GM12878 (cell line): ENCODE measurements around the gene ODAD4. TPM values are rescaled to one million over a fixed set of nuclear protein-coding genes. Genes with fewer than 3 reads are reported as not detected.

Source experiments
- FOXK2 ChIP-seq: fragments of 450-650 bp; IDR thresholded peaks from 2 replicates; pipeline ENCODE4 v1.6.1; 2017; ENCODE audit warnings: mild to moderate bottlenecking, moderate library complexity
- FOXM1 ChIP-seq: IDR thresholded peaks from 2 replicates; pipeline ENCODE4 v1.6.1; 2012; ENCODE audit warnings: low read depth, mild to moderate bottlenecking, inconsistent platforms, low read length, moderate library complexity
- POLR2A ChIP-seq: IDR thresholded peaks from 2 replicates; pipeline ENCODE4 v1.6.1; 2011; ENCODE audit warnings: low read depth, mild to moderate bottlenecking, low read length
- RAD51 ChIP-seq: fragments of 450-650 bp; IDR thresholded peaks from 2 replicates; pipeline ENCODE4 v1.6.1; 2016; ENCODE audit warnings: moderate library complexity, mild to moderate bottlenecking, inconsistent platforms
- SMARCA5 ChIP-seq: fragments of 450-650 bp; IDR thresholded peaks from 2 replicates; pipeline ENCODE4 v1.6.1; 2017; ENCODE audit warnings: mild to moderate bottlenecking
- polyA plus RNA-seq, 11 experiments: library from polyadenylated mRNA; depleted of rRNA in 4 of 11; unstranded in 6 of 11; stranded (reverse) in 5 of 11; fragments of >200 nt; fragmentation: Nextera tagmentation in 4 of 11; fragmentation: Illumina TruSeq in 1 of 11; extraction: Ambion mirVana in 4 of 11; extraction: Trizol in 1 of 11; gene quantifications; 1 replicate in 1 of 11; 2 replicates in 10 of 11; pipeline versions ENCODE4 v1.2.1 to v1.2.3, GENCODE V29; 2011 to 2016; ENCODE audit warnings: inconsistent platforms in 2 of 11, missing spikeins in 2 of 11, low read depth in 1 of 11
- total RNA-seq, 4 experiments: library from RNA; depleted of rRNA in 3 of 4; stranded (reverse); fragments of >200 nt in 3 of 4; fragmentation: Illumina TruSeq in 1 of 4; extraction: Trizol in 1 of 4; gene quantifications; 2 replicates each; pipeline versions ENCODE4 v1.2.1 to v1.2.3, GENCODE V29; 2013 to 2021
- TF ChIP-seq, protein P1 (sequence below): fragments of 450-650 bp; IDR thresholded peaks from 2 replicates; pipeline ENCODE4 v1.6.1; 2016; ENCODE audit warnings: mild to moderate bottlenecking, moderate library complexity, borderline replicate concordance
- TF ChIP-seq, protein P2 (sequence below): fragments of 450-650 bp; IDR thresholded peaks from 2 replicates; pipeline ENCODE4 v1.6.1; 2017; ENCODE audit warnings: borderline replicate concordance
- TF ChIP-seq, protein P3 (sequence below), 3 experiments: IDR thresholded peaks in 2 of 3; conservative IDR thresholded peaks in 1 of 3; 2 replicates each; pipeline ENCODE4 v1.5.1; 2011; ENCODE audit warnings: low read depth in 3 of 3, low read length in 3 of 3, mild to moderate bottlenecking in 3 of 3, control low read depth in 2 of 3, moderate library complexity in 2 of 3, inconsistent platforms in 1 of 3, mixed read lengths in 1 of 3; ENCODE audit not compliant: control insufficient read depth in 2 of 3, insufficient read depth in 1 of 3; ENCODE audit errors: extremely low read depth in 1 of 3

The ODAD4 gene
- total and polyA plus RNA-seq, 10 of the 15 experiments (the other 5 are each of a cell fraction or from before 2014, with no cell fraction given): 0.10 to 0.73 (median 0.35) TPM

DNA sequence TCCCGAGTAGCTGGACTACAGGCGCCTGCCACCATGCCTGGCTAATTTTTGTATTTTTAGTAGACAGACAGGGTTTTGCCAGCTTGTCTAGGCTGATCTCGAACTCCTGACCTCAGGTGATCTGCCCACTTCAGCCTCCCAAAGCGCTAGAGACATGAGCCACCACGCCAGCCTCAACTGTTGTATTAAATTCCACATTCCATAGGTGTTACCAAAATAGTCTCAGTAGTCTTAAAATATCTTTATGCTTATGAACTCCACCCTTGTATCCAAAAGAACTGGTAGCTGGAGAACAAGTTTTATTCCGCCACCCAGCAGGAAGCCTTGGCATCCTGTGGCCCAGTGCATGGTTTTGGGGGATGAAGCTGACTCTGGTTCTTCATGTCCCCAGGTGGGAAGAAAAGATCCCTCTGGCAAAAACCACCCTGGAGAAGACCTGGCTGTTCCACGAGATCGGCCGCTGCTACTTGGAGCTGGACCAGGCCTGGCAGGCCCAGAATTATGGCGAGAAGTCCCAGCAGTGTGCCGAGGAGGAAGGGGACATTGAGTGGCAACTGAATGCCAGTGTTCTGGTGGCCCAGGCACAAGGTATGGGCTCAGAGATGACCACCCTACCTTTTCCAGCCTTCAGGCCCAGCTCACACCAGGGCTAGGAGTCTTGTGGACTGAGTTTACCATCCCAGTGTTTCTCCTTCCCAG, 18.5 kb downstream of the ODAD4 start (continued):
- TF ChIP-seq, protein P1, sequence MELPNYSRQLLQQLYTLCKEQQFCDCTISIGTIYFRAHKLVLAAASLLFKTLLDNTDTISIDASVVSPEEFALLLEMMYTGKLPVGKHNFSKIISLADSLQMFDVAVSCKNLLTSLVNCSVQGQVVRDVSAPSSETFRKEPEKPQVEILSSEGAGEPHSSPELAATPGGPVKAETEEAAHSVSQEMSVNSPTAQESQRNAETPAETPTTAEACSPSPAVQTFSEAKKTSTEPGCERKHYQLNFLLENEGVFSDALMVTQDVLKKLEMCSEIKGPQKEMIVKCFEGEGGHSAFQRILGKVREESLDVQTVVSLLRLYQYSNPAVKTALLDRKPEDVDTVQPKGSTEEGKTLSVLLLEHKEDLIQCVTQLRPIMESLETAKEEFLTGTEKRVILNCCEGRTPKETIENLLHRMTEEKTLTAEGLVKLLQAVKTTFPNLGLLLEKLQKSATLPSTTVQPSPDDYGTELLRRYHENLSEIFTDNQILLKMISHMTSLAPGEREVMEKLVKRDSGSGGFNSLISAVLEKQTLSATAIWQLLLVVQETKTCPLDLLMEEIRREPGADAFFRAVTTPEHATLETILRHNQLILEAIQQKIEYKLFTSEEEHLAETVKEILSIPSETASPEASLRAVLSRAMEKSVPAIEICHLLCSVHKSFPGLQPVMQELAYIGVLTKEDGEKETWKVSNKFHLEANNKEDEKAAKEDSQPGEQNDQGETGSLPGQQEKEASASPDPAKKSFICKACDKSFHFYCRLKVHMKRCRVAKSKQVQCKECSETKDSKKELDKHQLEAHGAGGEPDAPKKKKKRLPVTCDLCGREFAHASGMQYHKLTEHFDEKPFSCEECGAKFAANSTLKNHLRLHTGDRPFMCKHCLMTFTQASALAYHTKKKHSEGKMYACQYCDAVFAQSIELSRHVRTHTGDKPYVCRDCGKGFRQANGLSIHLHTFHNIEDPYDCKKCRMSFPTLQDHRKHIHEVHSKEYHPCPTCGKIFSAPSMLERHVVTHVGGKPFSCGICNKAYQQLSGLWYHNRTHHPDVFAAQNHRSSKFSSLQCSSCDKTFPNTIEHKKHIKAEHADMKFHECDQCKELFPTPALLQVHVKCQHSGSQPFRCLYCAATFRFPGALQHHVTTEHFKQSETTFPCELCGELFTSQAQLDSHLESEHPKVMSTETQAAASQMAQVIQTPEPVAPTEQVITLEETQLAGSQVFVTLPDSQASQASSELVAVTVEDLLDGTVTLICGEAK: no peak
- TF ChIP-seq FOXM1: no peak
- no peak for TF ChIP-seq SMARCA5
- no peak for TF ChIP-seq POLR2A
- TF ChIP-seq FOXK2: no peak
- TF ChIP-seq, protein P2, sequence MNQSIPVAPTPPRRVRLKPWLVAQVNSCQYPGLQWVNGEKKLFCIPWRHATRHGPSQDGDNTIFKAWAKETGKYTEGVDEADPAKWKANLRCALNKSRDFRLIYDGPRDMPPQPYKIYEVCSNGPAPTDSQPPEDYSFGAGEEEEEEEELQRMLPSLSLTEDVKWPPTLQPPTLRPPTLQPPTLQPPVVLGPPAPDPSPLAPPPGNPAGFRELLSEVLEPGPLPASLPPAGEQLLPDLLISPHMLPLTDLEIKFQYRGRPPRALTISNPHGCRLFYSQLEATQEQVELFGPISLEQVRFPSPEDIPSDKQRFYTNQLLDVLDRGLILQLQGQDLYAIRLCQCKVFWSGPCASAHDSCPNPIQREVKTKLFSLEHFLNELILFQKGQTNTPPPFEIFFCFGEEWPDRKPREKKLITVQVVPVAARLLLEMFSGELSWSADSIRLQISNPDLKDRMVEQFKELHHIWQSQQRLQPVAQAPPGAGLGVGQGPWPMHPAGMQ: no peak
- TF ChIP-seq, protein P3, sequence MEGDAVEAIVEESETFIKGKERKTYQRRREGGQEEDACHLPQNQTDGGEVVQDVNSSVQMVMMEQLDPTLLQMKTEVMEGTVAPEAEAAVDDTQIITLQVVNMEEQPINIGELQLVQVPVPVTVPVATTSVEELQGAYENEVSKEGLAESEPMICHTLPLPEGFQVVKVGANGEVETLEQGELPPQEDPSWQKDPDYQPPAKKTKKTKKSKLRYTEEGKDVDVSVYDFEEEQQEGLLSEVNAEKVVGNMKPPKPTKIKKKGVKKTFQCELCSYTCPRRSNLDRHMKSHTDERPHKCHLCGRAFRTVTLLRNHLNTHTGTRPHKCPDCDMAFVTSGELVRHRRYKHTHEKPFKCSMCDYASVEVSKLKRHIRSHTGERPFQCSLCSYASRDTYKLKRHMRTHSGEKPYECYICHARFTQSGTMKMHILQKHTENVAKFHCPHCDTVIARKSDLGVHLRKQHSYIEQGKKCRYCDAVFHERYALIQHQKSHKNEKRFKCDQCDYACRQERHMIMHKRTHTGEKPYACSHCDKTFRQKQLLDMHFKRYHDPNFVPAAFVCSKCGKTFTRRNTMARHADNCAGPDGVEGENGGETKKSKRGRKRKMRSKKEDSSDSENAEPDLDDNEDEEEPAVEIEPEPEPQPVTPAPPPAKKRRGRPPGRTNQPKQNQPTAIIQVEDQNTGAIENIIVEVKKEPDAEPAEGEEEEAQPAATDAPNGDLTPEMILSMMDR (IDR thresholded peaks at IDR 0.05 in 2 of 3, conservative IDR thresholded peaks at IDR 0.05 in 1 of 3; ENCODE audit: control insufficient read depth in 2 of 3, extremely low read depth in 1 of 3, insufficient read depth in 1 of 3, low read depth in 3 of 3, low read length in 3 of 3): no peak
- no peak for TF ChIP-seq RAD51
